ENCODE measurements around the gene EXTL1. TPM values are rescaled to one million over a fixed set of nuclear protein-coding genes. Genes with fewer than 3 reads are reported as not detected.

Gene EXTL1
- total and polyA plus RNA-seq, 12 donors = 0.91 to 17.0 (median 7.0) TPM

GRCh38 chr1:26084091-26084561, 62.6 kb downstream of the EXTL1 start:
- Histone ChIP-seq H3K4me3 (no peak overlapping the region), H3K4me1 (peaks cover 0 to 36% (median 11%) of the 10 kb centered on the region in 9 donors)
- TF ChIP-seq CTCF (IDR thresholded peaks at IDR 0.05) = no peak

GRCh38 chr1:26084844-26085243, 63.3 kb downstream of the EXTL1 start:
- WGBS, 2 donors = 81 to 85% methylated on average over 2 of the region's 2 CpGs
- DNase-seq = no peak
- no peaks in the 10 kb centered on the region for H3K9me3 ChIP-seq
- no peak for ATAC-seq
- peak overlapping the region in 3 of 10 donors; percentile 84 to 93 (median 87) for H3K27ac ChIP-seq
- intact Hi-C loops (cut with DNase I) = loop anchor here in 1 of 10 donors (5.0 kb wide), 1 partner anchor 48 kb away; no protein-coding TSS in a partner anchor
- peaks cover 0 to 7% (median 0%) of the 10 kb centered on the region in 7 donors for H3K27me3 ChIP-seq
- H3K36me3 ChIP-seq = no peaks in the 10 kb centered on the region
- H3K4me3 ChIP-seq = no peak overlapping the region
- H3K4me1 ChIP-seq = peaks cover 0 to 30% (median 9%) of the 10 kb centered on the region in 9 donors
- TF ChIP-seq CTCF (IDR thresholded peaks at IDR 0.05) = no peak

More at GRCh38 chr1:26084091-26084561, 62.6 kb downstream of the EXTL1 start:
- Histone ChIP-seq H3K9me3 (no peaks in the 10 kb centered on the region), H3K27me3 (peaks cover 0 to 7% (median 0%) of the 10 kb centered on the region in 7 donors), H3K36me3 (no peaks in the 10 kb centered on the region), H3K27ac (peak overlapping the region; percentile 35 to 93 (median 78))
- intact Hi-C loops (cut with DNase I) = loop anchor here in 1 of 10 donors (5.0 kb wide), 1 partner anchor 47 kb away; no protein-coding TSS in a partner anchor
- DNase-seq (peak in 1 of 2 donors; percentile 64), ATAC-seq (peak; percentile 46 to 89 (median 83))
- WGBS, 2 donors = 38 to 51% methylated on average over 2 of the region's 2 CpGs

Other genes starting within 250 kb of the EXTL1 start
- 10 to 100 TPM; 32.5 to 75.1 (median 47.9) TPM for gene SELENON, start 221.6 kb upstream of the EXTL1 start, total RNA-seq
- gene SELENON, start 221.6 kb upstream of the EXTL1 start, polyA plus RNA-seq = 10 to 100 TPM; 36.4 to 37.2 TPM
- gene MTFR1L, start 201.8 kb upstream of the EXTL1 start, total RNA-seq = 100 to 1,000 TPM; 141 to 264 (median 226) TPM
- 100 to 1,000 TPM in 1 of 2 donors, 10 to 100 TPM in 1; 91.1 to 176 TPM for gene MTFR1L, start 201.8 kb upstream of the EXTL1 start, polyA plus RNA-seq
- gene AUNIP, start 162.3 kb upstream of the EXTL1 start, total RNA-seq = under 1 TPM in 2 of 10 donors, not detected in 8; 0.21 to 0.25 TPM
- under 1 TPM in 1 of 2 donors, not detected in 1; 0.04 TPM for gene AUNIP, start 162.3 kb upstream of the EXTL1 start, polyA plus RNA-seq
- 1 to 10 TPM; 1.2 to 3.8 (median 2.2) TPM for gene PAQR7, start 146.1 kb upstream of the EXTL1 start, total RNA-seq
- gene PAQR7, start 146.1 kb upstream of the EXTL1 start, polyA plus RNA-seq = 1 to 10 TPM; 1.2 to 1.4 TPM
- gene STMN1, start 115.4 kb upstream of the EXTL1 start, total RNA-seq = 10 to 100 TPM; 16.0 to 85.7 (median 48.7) TPM
- gene STMN1, start 115.4 kb upstream of the EXTL1 start, polyA plus RNA-seq = 10 to 100 TPM; 16.2 to 49.9 TPM
- 10 to 100 TPM in 6 of 10 donors, 1 to 10 TPM in 4; 7.5 to 19.3 (median 12.4) TPM for gene PAFAH2, start 23.7 kb upstream of the EXTL1 start, total RNA-seq
- gene PAFAH2, start 23.7 kb upstream of the EXTL1 start, polyA plus RNA-seq = 1 to 10 TPM; 3.4 to 7.1 TPM
- gene SLC30A2, start 24.3 kb downstream of the EXTL1 start, total RNA-seq = 10 to 100 TPM in 3 of 10 donors, 1 to 10 TPM in 7; 2.6 to 14.4 (median 8.9) TPM
- 1 to 10 TPM in 1 of 2 donors, under 1 TPM in 1; 0.97 to 3.6 TPM for gene SLC30A2, start 24.3 kb downstream of the EXTL1 start, polyA plus RNA-seq
- 100 to 1,000 TPM; 191 to 415 (median 222) TPM for gene TRIM63, start 45.9 kb downstream of the EXTL1 start, total RNA-seq
- gene TRIM63, start 45.9 kb downstream of the EXTL1 start, polyA plus RNA-seq = 100 to 1,000 TPM; 194 to 305 TPM
- 1 to 10 TPM; 3.8 to 8.3 (median 5.7) TPM for gene PDIK1L, start 90.0 kb downstream of the EXTL1 start, total RNA-seq
- 1 to 10 TPM; 1.6 to 2.3 TPM for gene PDIK1L, start 90.0 kb downstream of the EXTL1 start, polyA plus RNA-seq
- 1 to 10 TPM; 2.1 to 4.7 (median 3.1) TPM for gene FAM110D, start 137.3 kb downstream of the EXTL1 start, total RNA-seq
- gene FAM110D, start 137.3 kb downstream of the EXTL1 start, polyA plus RNA-seq = 1 to 10 TPM; 3.8 to 6.1 TPM
- gene C1orf232, start 147.2 kb downstream of the EXTL1 start, total RNA-seq = not detected
- not detected for gene C1orf232, start 147.2 kb downstream of the EXTL1 start, polyA plus RNA-seq
- gene ZNF593, start 148.1 kb downstream of the EXTL1 start, total RNA-seq = 10 to 100 TPM; 10.7 to 26.0 (median 18.3) TPM
- gene ZNF593, start 148.1 kb downstream of the EXTL1 start, polyA plus RNA-seq = 100 to 1,000 TPM in 1 of 2 donors, 10 to 100 TPM in 1; 45.6 to 159 TPM
- gene ZNF593OS, start 150.1 kb downstream of the EXTL1 start, total RNA-seq = not detected
- under 1 TPM in 1 of 2 donors, not detected in 1; 0.46 TPM for gene ZNF593OS, start 150.1 kb downstream of the EXTL1 start, polyA plus RNA-seq
- 1 to 10 TPM in 9 of 10 donors, under 1 TPM in 1; 0.93 to 6.3 (median 2.1) TPM for gene CNKSR1, start 155.7 kb downstream of the EXTL1 start, total RNA-seq
- gene CNKSR1, start 155.7 kb downstream of the EXTL1 start, polyA plus RNA-seq = 1 to 10 TPM in 1 of 2 donors, under 1 TPM in 1; 0.84 to 5.7 TPM
- gene CATSPER4, start 168.8 kb downstream of the EXTL1 start, total RNA-seq = not detected
- not detected for gene CATSPER4, start 168.8 kb downstream of the EXTL1 start, polyA plus RNA-seq
- gene CEP85, start 212.4 kb downstream of the EXTL1 start, total RNA-seq = 10 to 100 TPM; 29.9 to 74.5 (median 53.8) TPM
- gene CEP85, start 212.4 kb downstream of the EXTL1 start, polyA plus RNA-seq = 10 to 100 TPM in 1 of 2 donors, 1 to 10 TPM in 1; 7.0 to 30.9 TPM

Measured in heart right ventricle (tissue), 16 donors.